Progenitor cell of endocrine pancreas (in vitro differentiated cells): ENCODE measurements around the gene CTSC. TPM values are rescaled to one million over a fixed set of nuclear protein-coding genes. Genes with fewer than 3 reads are reported as not detected.

ENCODE experiments used
- DNase-seq: peaks from one replicate; pipeline ENCODE4 v3.0.0; 2021; ENCODE audit warnings: low spot score; ENCODE audit not compliant: unreplicated experiment
- H3K27ac Mint-ChIP-seq: 2 replicates; pipeline ENCODE4 v1.8.0; 2021; ENCODE audit warnings: mild to moderate bottlenecking, moderate library complexity, mixed read lengths
- H3K27me3 Mint-ChIP-seq: 2 replicates; pipeline ENCODE4 v1.8.0; 2021; ENCODE audit warnings: mixed read lengths
- H3K36me3 Mint-ChIP-seq: 2 replicates; pipeline ENCODE4 v1.8.0; 2022; ENCODE audit warnings: mixed read lengths; ENCODE audit not compliant: insufficient read depth
- H3K4me1 Mint-ChIP-seq: 2 replicates; pipeline ENCODE4 v1.8.0; 2021; ENCODE audit warnings: low read depth, mixed read lengths
- H3K4me3 Mint-ChIP-seq: 2 replicates; pipeline ENCODE4 v1.8.0; 2021; ENCODE audit warnings: low read depth, mild to moderate bottlenecking, moderate library complexity, mixed read lengths
- H3K9me3 Mint-ChIP-seq: 2 replicates; pipeline ENCODE4 v1.8.0; 2021; ENCODE audit warnings: low read depth, mixed read lengths
- total RNA-seq: library from RNA; stranded (reverse); gene quantifications from 2 replicates; pipeline ENCODE4 v1.2.1, GENCODE V29; 2021
- TF ChIP-seq, protein P1 (sequence below): fragments of 200-600 bp; sonication (generic); IDR thresholded peaks from one replicate; pipeline ENCODE4 v1.5.0; 2021; ENCODE audit warnings: antibody characterized with exemption, mild to moderate bottlenecking; ENCODE audit not compliant: unreplicated experiment

Gene CTSC
- total RNA-seq, 1 donor from 2014 or later: 55.0 TPM

DNA sequence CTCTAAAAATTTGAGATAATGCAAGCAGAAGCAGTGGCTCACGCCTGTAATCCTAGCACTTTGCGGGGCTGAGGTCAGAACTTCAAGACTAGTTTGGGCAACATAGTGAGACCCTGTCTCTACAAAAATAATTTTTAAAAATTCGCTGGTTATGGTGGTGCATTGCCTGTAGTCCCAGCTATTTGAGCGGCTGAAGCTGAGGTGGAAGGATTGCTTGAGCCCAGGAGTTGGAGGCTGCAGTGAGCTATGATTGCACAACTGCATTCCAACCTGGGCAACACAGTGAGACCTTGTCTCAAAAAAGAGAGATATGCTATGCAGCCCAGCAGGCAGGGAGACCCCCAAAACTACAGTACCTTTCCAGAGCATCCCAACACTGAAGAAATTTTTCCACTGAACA lies 2.3 kb downstream of the CTSC start:
- TF ChIP-seq, protein P1, sequence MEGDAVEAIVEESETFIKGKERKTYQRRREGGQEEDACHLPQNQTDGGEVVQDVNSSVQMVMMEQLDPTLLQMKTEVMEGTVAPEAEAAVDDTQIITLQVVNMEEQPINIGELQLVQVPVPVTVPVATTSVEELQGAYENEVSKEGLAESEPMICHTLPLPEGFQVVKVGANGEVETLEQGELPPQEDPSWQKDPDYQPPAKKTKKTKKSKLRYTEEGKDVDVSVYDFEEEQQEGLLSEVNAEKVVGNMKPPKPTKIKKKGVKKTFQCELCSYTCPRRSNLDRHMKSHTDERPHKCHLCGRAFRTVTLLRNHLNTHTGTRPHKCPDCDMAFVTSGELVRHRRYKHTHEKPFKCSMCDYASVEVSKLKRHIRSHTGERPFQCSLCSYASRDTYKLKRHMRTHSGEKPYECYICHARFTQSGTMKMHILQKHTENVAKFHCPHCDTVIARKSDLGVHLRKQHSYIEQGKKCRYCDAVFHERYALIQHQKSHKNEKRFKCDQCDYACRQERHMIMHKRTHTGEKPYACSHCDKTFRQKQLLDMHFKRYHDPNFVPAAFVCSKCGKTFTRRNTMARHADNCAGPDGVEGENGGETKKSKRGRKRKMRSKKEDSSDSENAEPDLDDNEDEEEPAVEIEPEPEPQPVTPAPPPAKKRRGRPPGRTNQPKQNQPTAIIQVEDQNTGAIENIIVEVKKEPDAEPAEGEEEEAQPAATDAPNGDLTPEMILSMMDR: no peak
- peak overlapping the region; percentile 92 for H3K4me3 Mint-ChIP-seq

DNA sequence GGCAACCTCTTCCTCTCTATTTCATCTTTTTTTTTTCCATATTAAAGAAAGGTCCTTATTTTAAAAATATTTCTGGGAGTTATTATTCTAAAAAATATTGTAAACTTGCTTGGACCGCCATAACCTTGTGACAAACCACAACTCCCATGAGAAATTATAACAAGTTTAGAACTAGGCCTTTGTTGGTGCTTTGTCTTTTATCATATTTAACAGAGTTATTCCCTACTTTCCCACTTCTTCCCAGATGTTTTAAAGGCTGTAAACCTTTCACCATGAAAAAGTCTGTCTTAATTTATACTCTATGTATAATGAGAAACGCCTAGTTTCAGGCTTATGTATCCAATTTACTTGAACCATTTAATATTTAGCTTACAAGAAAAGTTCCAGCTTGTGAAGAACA lies 3.7 kb downstream of the CTSC start:
- peaks cover 7% of the 10 kb centered on the region for H3K4me1 Mint-ChIP-seq
- no peak overlapping the region for H3K4me3 Mint-ChIP-seq
- TF ChIP-seq, protein P1: no peak
- no peak for DNase-seq
- H3K9me3 Mint-ChIP-seq: no peaks in the 10 kb centered on the region
- H3K27me3 Mint-ChIP-seq: peaks cover 18% of the 10 kb centered on the region
- no peak overlapping the region for H3K27ac Mint-ChIP-seq
- H3K36me3 Mint-ChIP-seq: peaks cover 14% of the 10 kb centered on the region

More for the DNA sequence above, 2.3 kb downstream of the CTSC start:
- no peak for DNase-seq
- no peaks in the 10 kb centered on the region for H3K9me3 Mint-ChIP-seq
- peaks cover 9% of the 10 kb centered on the region for H3K36me3 Mint-ChIP-seq
- H3K27me3 Mint-ChIP-seq: peaks cover 25% of the 10 kb centered on the region
- no peak overlapping the region for H3K27ac Mint-ChIP-seq
- peaks cover 9% of the 10 kb centered on the region for H3K4me1 Mint-ChIP-seq

DNA sequence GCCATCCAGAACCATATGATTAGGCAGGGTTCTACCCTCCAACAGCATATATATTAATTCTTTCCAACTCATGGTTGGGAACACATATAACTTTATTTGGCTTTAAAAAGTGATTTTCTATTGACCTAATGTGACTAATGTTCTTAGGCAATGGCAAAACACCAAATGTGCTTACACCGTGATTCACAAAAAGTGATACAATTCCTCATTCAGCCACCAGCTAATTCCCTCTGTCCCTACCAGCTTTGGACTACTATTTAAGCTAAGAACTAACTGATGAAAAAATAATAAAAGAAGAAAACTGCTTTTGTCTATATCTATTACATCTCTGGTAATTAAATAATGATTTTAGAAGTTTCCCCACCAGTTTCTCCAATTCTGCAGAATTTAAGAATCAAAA lies 4.7 kb downstream of the CTSC start:
- Mint-ChIP-seq H3K36me3 (peaks cover 15% of the 10 kb centered on the region), H3K4me1 (peaks cover 4% of the 10 kb centered on the region), H3K27me3 (peaks cover 14% of the 10 kb centered on the region), H3K4me3 (no peak overlapping the region), H3K9me3 (no peaks in the 10 kb centered on the region), H3K27ac (no peak overlapping the region)
- TF ChIP-seq, protein P1: no peak
- no peak for DNase-seq

DNA sequence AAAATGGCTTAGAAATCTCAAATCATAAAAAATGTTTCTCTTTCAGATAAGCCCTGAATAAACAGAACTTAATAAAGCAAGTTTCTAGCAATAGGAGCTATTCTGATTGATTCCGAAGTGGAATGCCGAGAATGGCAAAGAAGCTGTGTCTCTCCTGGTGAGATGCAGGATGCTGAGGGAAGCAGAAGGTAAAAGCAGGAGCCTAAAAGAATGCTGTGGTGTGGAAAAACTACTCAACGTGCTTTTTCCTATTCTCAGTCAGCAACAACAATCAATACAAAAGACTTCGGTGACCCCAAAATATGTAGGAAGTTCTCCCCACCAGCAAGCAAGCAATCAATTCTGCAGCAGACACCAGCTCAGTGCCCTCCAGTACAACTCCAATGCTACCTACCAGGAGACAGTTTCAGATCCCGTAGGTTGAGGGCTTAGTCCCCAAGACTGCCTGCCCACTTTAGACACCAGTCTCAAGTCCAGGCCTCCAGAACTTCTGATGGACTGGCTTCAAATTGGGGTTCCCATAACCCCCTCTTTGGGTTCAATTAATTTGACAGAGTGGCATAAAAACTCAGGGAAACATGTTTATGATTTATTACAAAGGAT lies 6.6 kb downstream of the CTSC start:
- Mint-ChIP-seq H3K27me3 (peaks cover 14% of the 10 kb centered on the region), H3K4me1 (peaks cover 9% of the 10 kb centered on the region), H3K36me3 (peaks cover 17% of the 10 kb centered on the region), H3K27ac (no peak overlapping the region), H3K4me3 (no peak overlapping the region), H3K9me3 (no peaks in the 10 kb centered on the region)
- TF ChIP-seq, protein P1: no peak
- no peak for DNase-seq

DNA sequence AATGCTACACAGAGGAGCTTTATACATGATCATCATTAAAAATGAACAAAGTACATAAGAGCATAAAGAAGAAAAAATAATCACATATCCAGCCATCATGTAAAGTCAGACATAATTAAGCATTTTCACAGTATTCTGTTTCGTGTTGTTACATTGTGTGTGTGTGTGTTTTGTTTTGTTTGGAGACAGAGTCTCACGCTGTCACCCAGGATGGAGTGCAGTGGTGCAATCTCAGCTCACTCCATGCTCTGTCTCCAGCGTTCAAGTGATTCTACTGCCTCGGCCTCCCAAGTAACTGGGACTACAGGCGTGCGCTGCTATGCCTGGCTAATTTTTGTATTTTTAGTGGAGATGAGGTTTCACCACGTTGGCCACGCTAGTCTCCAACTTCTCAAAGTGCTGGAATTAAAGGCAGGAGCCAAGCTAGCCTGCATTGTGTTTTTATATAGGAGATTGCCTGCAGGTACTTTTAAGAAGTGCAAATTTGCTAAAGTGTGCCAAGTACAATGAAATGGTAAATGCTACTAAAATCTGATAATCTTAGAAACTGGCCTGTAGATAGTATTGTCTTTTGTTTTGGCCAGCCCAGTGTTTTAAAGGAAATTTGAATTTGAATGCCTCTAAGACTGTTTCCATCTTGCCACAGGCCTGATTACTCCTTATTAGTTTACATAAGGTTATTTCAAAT lies 7.8 kb downstream of the CTSC start:
- DNase-seq: no peak
- Mint-ChIP-seq H3K4me3 (no peak overlapping the region), H3K36me3 (peaks cover 13% of the 10 kb centered on the region), H3K27ac (no peak overlapping the region), H3K4me1 (peaks cover 5% of the 10 kb centered on the region), H3K9me3 (no peaks in the 10 kb centered on the region), H3K27me3 (peaks cover 5% of the 10 kb centered on the region)
- TF ChIP-seq, protein P1: no peak
